LNCaP clone FGC (cell line): ENCODE data around the gene OR2A12.
"Not testable (repeated sequence)": the region's sequence is repeated elsewhere in the genome, so short reads cannot be mapped to it uniquely, and the experiment has no call there.

Experiments used
- DNase-seq: peaks from one replicate; pipeline ENCODE4 v3.0.0-alpha.2; 2011; ENCODE audit warnings: low read depth
- H3K4me3 ChIP-seq: 2 replicates; pipeline ENCODE4 v1.5.1; 2011; ENCODE audit warnings: mild to moderate bottlenecking, low read depth, low read length, control low read depth
- CTCF ChIP-seq: IDR thresholded peaks from 2 replicates; pipeline ENCODE4 v1.5.1; 2012; ENCODE audit warnings: mild to moderate bottlenecking; ENCODE audit not compliant: control insufficient read depth, insufficient read depth; ENCODE audit errors: extremely low read depth

Gene OR2A12

GRCh38 chr7:144109283-144109682 is 23.2 kb downstream of the OR2A12 start, which contains the start of gene OR2A2:
Gene OR2A2, plus strand, starts transcription at chr7:144109583. Its CDS starts 0 bp downstream, at chr7:144109583.
- no peak within 1 kb of the TSS for H3K4me3 ChIP-seq
- TF ChIP-seq CTCF: no peak

GRCh38 chr7:144110272-144110671 is 24.2 kb downstream of the OR2A12 start:
- H3K4me3 ChIP-seq: no peak overlapping the region
- TF ChIP-seq CTCF: no peak
- no peak for DNase-seq

More at GRCh38 chr7:144109283-144109682, 23.2 kb downstream of the OR2A12 start, which contains the start of gene OR2A2:
- DNase-seq: no peak

- no peak for DNase-seq
- H3K4me3 ChIP-seq: no peak overlapping the region
Observed at GRCh38 chr7:144113651-144114050, 27.6 kb downstream of the OR2A12 start.

GRCh38 chr7:144118341-144118740 is 32.3 kb downstream of the OR2A12 start:
- 0 out of 2 replicates have a peak, but pooled peaks have one; percentile 13 for TF ChIP-seq CTCF
- DNase-seq: no peak
- H3K4me3 ChIP-seq: no peak overlapping the region

More at GRCh38 chr7:144113651-144114050, 27.6 kb downstream of the OR2A12 start:
- TF ChIP-seq CTCF: no peak

- no peak for DNase-seq
- TF ChIP-seq CTCF: no peak
- H3K4me3 ChIP-seq: no peak within 1 kb of the TSS
Observed at GRCh38 chr7:144122876-144123275, 36.8 kb downstream of the OR2A12 start, which contains the start of gene OR2A14. Gene OR2A14, plus strand, starts transcription at chr7:144123176. Its CDS starts 5,937 bp downstream, at chr7:144129113.

- no peak overlapping the region for H3K4me3 ChIP-seq
- DNase-seq: peak; percentile 68
- TF ChIP-seq CTCF: peak; percentile 89
Observed at GRCh38 chr7:144127714-144128334, 41.7 kb downstream of the OR2A12 start.

GRCh38 chr7:144129601-144130000 is 43.5 kb downstream of the OR2A12 start:
- not testable (repeated sequence) for DNase-seq, H3K4me3 ChIP-seq
